ENCODE data around the gene TBC1D14. TPM values are rescaled to one million over a fixed set of nuclear protein-coding genes. Genes with fewer than 3 reads are reported as not detected.

The TBC1D14 gene
- total RNA-seq, 6 experiments from 2014 or later = 14.1 to 34.8 (median 30.6) TPM

GRCh38 chr4:6989331-6989923, 79.8 kb downstream of the TBC1D14 start:
- intact Hi-C loops (cut with DNase I) = loop anchor here in 1 of 2 donors (10.0 kb wide), 1 partner anchor 65 kb away; no protein-coding TSS in a partner anchor
- Histone ChIP-seq H3K36me3 (peaks cover 0 to 2% (median under 1%) of the 10 kb centered on the region in 4 donors), H3K27me3 (no peaks in the 10 kb centered on the region), H3K27ac (no peak overlapping the region), H3K4me1 (peaks cover 0 to 53% (median 20%) of the 10 kb centered on the region in 4 donors), H3K4me3 (no peak overlapping the region), H3K9me3 (no peaks in the 10 kb centered on the region)
- TF ChIP-seq POLR2A (IDR thresholded peaks at IDR 0.05) (no peak), CTCF (IDR thresholded peaks at IDR 0.05) (no peak)
- 74% methylated on average over 5 of the region's 10 CpGs for WGBS (ENCODE audit: insufficient coverage, low coverage, low lambda C conversion rate, missing lambda C conversion rate)
- no peak for ATAC-seq
- DNase-seq = no peak

GRCh38 chr4:6990661-6991060, 81.0 kb downstream of the TBC1D14 start:
- intact Hi-C loops (cut with DNase I) = no loop called here
- peaks cover 0 to 13% (median 2%) of the 10 kb centered on the region in 4 donors for H3K36me3 ChIP-seq
- H3K27me3 ChIP-seq = no peaks in the 10 kb centered on the region
- H3K9me3 ChIP-seq = no peaks in the 10 kb centered on the region
- H3K4me1 ChIP-seq = peaks cover 0 to 40% (median 16%) of the 10 kb centered on the region in 4 donors
- no peak overlapping the region for H3K4me3 ChIP-seq
- ATAC-seq (no peak), DNase-seq (no peak)
- WGBS (ENCODE audit: insufficient coverage, low coverage, low lambda C conversion rate, missing lambda C conversion rate) = 99% methylated on average over 6 of the region's 6 CpGs
- H3K27ac ChIP-seq = no peak overlapping the region
- TF ChIP-seq CTCF (IDR thresholded peaks at IDR 0.05) = no peak
- TF ChIP-seq POLR2A (IDR thresholded peaks at IDR 0.05) = no peak

- DNase-seq (no peak), ATAC-seq (no peak)
- TF ChIP-seq POLR2A (IDR thresholded peaks at IDR 0.05) (no peak), CTCF (IDR thresholded peaks at IDR 0.05) (no peak)
- intact Hi-C loops (cut with DNase I) = no loop called here
- Histone ChIP-seq H3K36me3 (peaks cover 0 to 18% (median 4%) of the 10 kb centered on the region in 4 donors), H3K9me3 (no peaks in the 10 kb centered on the region), H3K4me1 (peaks cover 0 to 34% (median 16%) of the 10 kb centered on the region in 4 donors), H3K27ac (no peak overlapping the region), H3K27me3 (no peaks in the 10 kb centered on the region), H3K4me3 (no peak overlapping the region)
- 73% methylated on average over 4 of the region's 11 CpGs for WGBS (ENCODE audit: insufficient coverage, low coverage, low lambda C conversion rate, missing lambda C conversion rate)
Measured at GRCh38 chr4:6991249-6991648, 81.6 kb downstream of the TBC1D14 start.

GRCh38 chr4:6991771-6992557, 82.3 kb downstream of the TBC1D14 start:
- 48% methylated on average over 14 of the region's 15 CpGs for WGBS (ENCODE audit: insufficient coverage, low coverage, low lambda C conversion rate, missing lambda C conversion rate)
- Histone ChIP-seq H3K4me3 (no peak overlapping the region), H3K4me1 (peaks cover 0 to 33% (median 16%) of the 10 kb centered on the region in 4 donors), H3K27me3 (no peaks in the 10 kb centered on the region), H3K9me3 (no peaks in the 10 kb centered on the region), H3K36me3 (peaks cover 0 to 24% (median 9%) of the 10 kb centered on the region in 4 donors), H3K27ac (no peak overlapping the region)
- TF ChIP-seq CTCF (IDR thresholded peaks at IDR 0.05) (no peak), POLR2A (IDR thresholded peaks at IDR 0.05) (no peak)
- intact Hi-C loops (cut with DNase I) = no loop called here
- DNase-seq (peak in 1 of 3 donors; percentile 34), ATAC-seq (peak in 2 of 4 donors; percentile 10 to 30)

Data from right lobe of liver (tissue), 6 donors.